Thyroid gland (tissue), 4 donors: ENCODE measurements around the gene PHYH.

ENCODE experiments used
- CTCF ChIP-seq, 6 experiments: fragments of 200-600 bp in 3 of 6; fragments of 450-650 bp in 3 of 6; sonication (generic) in 3 of 6; IDR thresholded peaks; one replicate each; pipeline ENCODE4 v1.5.1; 2016 to 2019; ENCODE audit warnings: antibody characterized with exemption in 6 of 6, mild to moderate bottlenecking in 2 of 6, inconsistent platforms in 1 of 6, moderate library complexity in 1 of 6
- POLR2A ChIP-seq, 2 donors: fragments of 450-650 bp; IDR thresholded peaks; one replicate each; pipeline ENCODE4 v1.6.1; 2017; ENCODE audit warnings: antibody characterized with exemption in 2 of 2, mild to moderate bottlenecking in 2 of 2, moderate library complexity in 1 of 2

GRCh38 chr10:13270877-13271551 lies 28.9 kb downstream of the PHYH start:
- TF ChIP-seq CTCF (IDR thresholded peaks at IDR 0.05) (no peak), POLR2A (IDR thresholded peaks at IDR 0.05) (no peak)
